Measurements from ENCODE around the gene MCHR1.
"Not testable (repeated sequence)": the region's sequence is repeated elsewhere in the genome, so short reads cannot be mapped to it uniquely, and the experiment has no call there.

MCHR1 gene

DNA sequence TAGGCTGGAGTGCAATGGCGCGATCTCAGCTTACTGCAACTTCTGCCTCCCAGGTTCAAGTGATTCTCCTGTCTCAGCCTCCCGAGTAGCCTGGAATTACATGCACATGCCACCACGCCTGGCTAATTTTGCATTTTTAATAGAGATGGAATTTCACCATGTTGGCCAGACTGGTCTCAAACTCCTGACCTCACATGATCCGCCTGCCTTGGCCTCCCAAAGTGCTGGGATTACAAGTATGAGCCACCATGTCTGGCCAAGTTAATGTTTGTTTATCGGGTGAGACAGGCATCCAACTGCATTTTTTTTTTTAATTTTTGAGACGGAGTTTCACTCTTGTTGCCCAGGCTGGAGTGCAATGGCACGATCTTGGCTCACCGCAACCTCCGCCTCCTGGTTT, 22.6 kb upstream of the MCHR1 start:
- DNase-seq (ENCODE audit: low read depth) = not testable (repeated sequence)

DNA sequence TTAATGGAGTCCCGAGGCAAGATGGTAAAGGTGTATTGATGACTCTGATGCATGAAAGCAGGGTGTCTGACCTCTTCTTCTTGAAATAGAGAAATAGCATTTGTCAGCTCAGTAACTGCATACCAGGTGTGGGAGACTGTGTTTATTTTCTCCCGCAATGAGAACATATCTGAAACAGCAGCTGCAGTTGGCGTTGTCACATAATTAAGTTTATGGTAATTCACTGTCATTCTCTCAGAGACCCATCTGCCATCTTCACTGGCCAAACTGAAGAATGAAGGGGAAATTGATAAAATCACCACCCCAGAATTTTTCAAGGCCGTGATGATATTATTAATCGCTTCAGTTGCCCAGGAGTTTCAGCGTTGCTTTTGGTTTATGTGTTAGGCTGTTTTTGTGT, 20.1 kb upstream of the MCHR1 start:
- no peak for DNase-seq (ENCODE audit: low read depth)

DNA sequence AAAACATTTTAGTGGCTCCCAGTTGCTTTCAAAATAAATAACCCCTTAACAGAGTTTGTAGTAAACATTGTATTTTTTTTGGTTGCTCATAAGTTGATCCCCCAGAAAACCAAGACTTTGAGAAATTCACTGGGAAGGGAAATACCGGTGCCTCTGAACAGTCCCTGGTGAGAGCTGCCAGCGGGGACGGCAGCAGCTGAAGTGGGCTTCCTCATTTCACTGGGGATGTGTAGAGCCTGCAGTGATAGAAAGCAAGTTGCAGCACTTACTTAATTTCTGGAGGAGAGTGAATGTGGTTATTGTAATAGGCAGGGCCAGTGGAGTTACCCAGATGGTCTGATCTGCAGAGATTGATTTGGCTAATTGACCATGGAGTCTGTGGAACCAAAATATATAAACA, 18.6 kb upstream of the MCHR1 start:
- DNase-seq (ENCODE audit: low read depth) = no peak

DNA sequence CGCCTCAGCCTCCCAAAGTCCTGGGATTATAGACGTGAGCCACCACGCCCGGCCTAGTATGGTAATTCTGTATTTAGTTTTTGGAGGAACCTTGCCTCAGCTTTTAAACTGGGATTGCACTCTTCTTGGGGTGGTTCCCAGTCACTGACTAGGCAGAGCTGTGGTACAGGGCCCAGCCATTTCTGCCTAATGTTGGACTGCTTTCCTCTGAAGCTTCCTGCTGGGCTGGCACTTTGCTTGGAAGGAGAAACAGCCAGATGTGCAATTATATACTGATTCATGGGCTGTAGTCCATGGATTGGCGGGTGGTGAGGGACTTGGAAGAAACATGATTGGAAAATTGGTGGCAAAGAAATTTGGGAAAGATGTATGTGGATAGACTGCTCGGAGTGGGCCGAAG, 17.6 kb upstream of the MCHR1 start:
- no peak for DNase-seq (ENCODE audit: low read depth)

DNA sequence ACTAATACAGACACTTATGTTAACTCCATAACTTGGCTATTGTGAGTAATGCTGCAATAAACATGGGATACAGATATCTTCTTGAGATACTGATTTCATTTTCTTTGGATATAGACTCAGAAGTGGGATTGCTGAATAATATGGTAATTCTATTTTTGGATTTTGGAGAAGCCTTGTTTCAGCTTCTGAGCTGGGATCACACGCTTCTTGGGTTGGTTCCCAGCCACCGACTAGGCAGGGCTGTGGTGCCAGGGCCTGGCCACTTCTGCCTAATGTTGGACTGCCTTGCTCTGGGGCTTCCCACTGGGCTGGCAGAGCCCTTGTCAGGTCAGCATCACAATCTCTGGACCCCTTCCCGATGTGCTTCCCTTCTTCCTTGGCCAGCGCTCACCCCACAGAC, 14.0 kb upstream of the MCHR1 start:
- DNase-seq (ENCODE audit: low read depth) = no peak

DNA sequence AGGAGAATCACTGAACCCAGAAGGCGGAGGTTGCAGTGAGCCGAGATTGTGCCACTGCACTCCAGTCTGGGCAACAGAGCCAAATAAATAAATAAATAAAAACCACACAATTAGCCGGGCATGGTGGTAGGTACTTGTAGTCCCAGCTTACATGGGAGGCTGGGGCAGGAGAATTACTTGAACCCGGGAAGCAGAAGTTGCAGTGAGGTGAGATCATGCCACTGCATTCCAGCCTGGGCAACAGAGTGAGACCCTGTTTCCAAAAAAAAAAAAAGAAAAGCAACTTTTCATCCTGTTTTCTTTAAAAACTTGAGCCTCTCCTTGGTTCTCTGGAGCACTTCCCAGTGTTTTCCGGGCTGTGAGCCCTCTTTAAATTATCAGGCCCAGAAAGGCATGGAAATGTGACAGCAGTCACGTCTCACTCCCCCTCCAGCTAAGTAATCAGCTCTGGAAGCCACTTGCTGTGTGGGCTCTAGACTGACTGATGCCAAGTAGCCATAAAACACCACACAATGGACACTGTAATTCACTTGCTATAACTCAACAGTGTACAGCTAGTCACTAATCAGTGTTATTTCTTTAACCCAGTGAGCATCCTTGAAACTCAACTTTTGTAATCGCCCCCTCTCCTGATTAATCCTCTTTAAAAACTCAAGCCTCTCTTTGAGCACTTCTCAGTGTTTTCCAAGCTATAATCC, 13.0 kb upstream of the MCHR1 start:
- DNase-seq (ENCODE audit: low read depth) = no peak

DNA sequence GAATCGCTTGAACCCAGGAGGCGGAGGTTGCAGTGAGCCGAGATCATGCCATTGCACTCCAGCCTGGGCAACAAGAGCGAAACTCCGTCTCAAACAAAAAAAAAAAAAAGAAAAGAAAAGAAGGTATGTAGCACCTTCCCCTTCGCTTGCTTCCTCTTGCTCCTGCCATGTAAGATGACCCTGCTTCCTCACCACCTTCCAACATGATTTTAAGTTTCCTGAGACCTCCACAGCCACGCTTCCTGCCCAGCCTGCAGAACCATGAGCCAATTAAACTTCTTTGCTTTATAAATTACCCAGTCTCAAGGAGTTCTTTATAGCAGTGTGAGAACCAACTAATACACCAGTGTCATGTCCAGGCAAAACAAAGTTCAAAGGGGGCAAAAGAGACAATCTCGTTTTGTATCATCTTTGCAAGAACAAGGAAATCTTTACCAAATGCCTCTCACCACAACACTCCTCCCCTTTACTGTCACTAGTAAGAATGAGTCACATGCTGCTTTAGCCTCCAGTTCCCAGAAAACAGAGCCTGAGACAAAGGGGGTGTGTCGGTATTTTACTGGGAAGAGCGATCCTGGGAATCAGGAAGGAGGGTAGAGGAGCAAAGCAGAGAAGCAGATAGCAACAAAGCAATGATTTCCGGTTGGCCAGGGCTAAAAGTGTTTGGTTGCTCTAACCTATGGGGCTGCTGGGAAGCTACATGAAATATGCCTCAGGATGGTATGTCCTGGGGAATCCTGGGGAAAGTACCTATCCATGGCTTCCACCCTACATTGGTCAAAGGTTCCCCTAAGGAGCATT, 10.5 kb upstream of the MCHR1 start:
- DNase-seq (ENCODE audit: low read depth) = no peak

DNA sequence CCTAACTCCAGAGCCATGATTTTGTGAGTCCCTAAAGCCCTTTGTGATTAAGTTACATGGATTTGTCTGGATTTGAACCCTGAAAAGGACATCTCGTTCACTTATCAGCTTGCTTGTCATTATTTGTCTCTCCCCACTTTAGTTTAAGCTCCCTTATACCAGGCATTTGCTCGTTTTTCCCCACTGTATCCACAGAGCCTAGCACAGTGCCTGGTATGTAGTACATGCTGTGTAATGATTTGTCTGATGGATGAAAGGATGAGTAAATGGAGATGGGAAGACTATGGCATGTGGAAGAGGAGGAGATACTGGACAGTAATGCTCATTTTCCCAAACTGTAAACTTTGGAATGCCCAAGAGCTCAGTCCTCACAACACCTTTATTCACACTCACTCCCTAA, 9.2 kb upstream of the MCHR1 start:
- no peak for DNase-seq (ENCODE audit: low read depth)

DNA sequence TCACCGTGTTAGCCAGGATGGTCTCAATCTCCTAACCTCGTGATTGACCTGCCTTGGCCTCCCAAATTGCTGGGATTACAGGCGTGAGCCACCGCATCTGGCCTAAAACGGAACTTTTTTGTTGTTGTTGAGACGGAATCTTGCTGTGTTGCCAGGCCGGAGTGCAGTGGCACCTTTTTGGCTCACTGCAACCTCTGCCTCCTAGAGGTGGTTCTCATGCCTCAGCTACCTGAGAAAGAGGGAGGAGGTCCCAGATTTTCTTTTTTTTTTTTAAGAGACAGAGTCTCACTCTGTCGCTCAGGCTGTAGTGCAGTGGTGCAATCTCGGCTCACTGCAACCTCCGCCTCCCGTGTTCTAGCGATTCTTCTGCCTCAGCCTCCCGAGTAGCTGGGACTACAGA, 7.9 kb upstream of the MCHR1 start:
- no peak for DNase-seq (ENCODE audit: low read depth)

DNA sequence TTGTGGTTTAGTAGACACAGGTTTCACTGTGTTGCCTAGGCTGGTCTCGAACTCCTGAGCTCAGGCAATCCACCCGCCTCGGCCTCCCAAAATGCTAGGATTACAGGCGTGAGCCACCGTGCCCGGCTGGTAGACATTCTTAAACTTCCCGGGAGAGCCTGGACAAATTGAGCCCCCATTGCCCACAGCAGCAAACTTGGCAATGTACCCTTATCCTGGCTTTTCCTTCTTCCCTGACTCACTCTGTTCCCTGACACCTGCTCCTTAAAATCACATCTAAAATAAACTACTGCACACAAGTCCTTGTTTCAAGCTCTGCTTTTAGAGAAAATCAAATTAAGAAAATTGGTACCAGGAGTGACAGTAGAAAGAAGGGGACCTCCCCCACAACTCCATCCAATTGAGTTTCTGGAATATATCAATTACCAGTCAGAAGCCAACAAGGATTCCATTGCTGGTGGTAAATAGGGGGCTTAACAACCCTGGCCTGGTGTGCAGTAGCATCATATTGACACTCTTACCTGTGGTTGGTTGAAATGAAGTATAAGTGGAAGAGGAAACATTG, 7.4 kb upstream of the MCHR1 start:
- no peak for DNase-seq (ENCODE audit: low read depth)

DNA sequence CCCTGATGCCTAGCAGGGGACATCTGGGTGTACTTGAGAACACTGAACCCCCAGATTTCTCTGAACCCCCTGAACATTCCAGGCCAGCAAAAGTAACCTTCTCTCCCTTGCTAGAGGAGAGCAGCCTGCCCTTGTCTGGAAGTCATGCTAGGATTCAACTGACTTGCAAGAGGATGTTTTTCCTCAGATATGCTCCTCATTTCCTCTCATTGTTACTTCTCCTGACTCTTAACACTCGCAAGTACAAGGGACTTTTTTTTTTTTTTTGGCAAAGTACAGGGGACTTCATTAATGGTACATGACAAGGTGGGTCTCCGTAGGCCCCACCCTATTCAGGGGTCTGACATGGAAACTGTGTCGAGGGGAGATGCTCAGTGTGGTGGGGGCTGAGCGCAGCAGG, 6.3 kb upstream of the MCHR1 start:
- no peak for DNase-seq (ENCODE audit: low read depth)

DNA sequence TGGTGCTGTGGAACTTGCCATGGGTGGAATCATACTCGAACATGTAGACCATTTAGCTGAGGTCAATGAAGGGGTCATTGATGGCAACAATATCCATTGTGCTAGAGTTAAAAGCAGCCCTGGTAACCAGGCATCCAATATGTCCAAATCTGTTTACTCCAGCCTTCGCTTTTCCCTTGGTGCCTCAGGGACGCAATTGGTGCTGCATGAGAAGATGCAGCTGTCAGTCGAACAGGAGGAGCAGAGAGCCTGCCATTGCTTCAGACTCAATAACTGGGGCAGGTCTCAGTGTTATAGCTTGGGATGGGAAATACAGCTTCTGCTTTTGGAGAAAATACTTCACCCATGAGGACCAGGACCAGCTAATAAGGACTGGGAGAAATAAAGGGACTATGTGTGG, 5.0 kb upstream of the MCHR1 start:
- no peak for DNase-seq (ENCODE audit: low read depth)

DNA sequence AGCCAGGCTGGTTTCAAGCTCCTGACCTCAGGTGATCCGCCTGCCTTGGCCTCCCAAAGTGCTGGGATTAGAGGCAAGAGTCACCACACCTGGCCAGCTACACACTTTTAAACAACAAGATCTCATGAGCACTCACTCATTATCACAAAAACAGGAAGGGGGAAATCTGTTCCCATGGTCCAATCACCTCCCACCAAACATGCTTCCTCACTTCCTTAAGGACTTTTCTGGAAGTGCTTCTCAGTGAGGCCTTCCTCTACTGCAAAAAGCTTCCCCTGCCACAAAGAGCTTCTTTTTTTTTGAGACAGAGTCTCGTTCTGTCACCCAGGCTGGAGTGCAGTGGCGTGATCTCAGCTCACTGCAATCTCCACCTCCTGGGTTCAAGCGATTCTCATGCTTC, 3.1 kb upstream of the MCHR1 start:
- DNase-seq (ENCODE audit: low read depth) = not testable (repeated sequence)

DNA sequence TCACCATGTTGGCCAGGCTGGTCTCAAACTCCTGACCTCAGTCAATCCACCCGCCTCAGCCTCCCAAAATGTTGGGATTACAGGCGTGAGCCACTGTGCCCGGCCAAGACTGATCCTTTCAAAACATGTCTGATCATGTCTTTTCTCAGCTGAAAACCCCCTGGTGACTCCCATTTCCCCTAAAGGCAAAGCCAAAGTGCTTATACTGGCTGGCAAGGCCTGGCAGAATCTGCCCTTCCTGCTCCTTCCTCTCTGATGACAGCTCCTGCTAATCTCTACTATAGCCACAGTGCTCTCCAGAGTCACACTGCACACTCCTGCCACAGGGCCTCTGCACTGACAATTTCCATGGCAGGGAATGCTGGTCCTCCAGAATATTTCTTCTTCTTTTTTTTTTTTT, 2.6 kb upstream of the MCHR1 start:
- no peak for DNase-seq (ENCODE audit: low read depth)

DNA sequence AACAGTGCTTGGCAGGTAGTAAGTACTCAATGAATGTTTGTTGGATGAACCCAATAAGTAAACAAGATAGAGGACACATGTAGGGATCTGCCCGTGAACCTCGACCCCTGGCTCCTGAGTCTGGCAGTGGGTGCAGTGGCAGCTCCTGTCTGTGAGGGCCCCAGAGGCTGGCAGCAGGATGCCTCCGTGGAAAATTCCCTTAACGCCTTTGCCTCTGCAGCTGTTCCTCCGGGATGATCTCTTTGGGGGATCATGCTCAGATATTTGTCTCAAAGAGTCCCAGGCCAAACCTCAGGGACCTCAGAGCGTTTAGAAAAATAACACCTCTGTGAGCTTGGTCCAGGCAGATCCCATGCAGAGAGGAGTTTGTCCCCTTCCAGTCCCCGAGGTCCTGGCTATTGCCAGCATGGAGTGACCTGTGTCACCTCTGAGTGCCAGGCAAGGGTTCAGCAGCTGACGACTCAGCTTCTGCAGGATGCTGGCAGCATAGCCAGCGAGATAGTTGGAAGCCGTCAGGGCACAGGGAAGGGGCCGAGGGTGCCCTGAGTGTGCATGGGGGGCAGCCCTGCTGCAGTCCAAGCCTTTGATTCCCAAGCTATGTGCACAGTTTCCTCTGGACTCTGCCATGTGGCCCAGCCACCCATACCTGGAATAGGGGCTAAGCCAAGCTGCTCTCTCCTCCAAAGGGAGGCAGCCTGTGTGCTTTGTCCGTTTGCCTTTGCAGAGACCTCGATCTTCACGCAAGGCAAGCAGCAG, 613 bp upstream of the MCHR1 start:
- no peak for DNase-seq (ENCODE audit: low read depth)

DNA sequence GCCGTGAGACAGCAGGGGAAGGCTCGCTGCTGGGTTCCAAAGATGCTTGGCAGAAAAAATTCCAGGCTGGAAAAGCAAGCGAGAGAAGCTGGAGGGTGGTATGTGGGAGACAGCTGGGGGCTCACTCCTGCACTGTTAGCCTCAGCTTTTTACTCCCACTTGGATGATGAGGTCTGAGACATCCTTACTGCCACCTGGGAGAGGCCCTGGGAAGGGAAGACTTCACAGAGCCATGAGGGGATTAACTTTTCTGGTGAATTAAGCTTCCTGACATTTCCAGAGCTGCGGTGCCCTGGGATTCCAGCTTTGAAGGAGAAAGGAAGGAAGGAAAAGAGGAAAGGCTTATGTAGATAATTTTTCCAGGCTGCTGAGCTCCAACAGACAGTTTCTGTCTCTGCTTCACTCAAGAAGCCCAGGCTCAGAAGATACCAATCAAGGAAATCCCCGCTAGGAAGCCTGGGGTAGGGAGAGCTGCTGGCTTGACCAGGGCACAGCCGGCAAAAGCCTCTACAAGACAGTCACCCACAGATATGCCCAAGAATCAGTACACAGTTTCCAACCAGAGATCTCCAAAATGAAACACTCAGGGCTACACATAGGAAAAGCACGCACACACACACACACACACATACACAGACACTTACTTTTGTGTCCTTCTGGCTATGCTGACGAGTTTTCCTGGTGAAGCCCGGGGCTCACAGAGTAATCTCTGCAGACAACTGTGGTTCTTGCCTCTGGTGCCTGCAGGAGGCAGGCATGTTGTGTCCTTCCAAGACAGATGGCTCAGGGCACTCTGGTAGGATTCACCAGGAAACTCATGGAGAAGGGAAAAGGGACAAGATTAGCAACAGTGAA, 907 bp downstream of the MCHR1 start:
- DNase-seq (ENCODE audit: low read depth) = no peak

DNA sequence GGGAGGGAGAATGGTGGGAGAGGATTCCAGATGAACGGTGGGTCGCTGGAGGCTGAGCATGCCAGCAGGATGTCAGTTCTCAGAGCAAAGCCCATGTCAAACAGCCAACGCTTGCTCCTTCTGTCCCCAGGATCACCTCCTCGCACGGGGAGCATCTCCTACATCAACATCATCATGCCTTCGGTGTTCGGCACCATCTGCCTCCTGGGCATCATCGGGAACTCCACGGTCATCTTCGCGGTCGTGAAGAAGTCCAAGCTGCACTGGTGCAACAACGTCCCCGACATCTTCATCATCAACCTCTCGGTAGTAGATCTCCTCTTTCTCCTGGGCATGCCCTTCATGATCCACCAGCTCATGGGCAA, 1.5 kb downstream of the MCHR1 start:
- DNase-seq (ENCODE audit: low read depth) = no peak

DNA sequence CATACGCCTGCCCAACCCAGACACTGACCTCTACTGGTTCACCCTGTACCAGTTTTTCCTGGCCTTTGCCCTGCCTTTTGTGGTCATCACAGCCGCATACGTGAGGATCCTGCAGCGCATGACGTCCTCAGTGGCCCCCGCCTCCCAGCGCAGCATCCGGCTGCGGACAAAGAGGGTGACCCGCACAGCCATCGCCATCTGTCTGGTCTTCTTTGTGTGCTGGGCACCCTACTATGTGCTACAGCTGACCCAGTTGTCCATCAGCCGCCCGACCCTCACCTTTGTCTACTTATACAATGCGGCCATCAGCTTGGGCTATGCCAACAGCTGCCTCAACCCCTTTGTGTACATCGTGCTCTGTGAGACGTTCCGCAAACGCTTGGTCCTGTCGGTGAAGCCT, 2.2 kb downstream of the MCHR1 start:
- no peak for DNase-seq (ENCODE audit: low read depth)

DNA sequence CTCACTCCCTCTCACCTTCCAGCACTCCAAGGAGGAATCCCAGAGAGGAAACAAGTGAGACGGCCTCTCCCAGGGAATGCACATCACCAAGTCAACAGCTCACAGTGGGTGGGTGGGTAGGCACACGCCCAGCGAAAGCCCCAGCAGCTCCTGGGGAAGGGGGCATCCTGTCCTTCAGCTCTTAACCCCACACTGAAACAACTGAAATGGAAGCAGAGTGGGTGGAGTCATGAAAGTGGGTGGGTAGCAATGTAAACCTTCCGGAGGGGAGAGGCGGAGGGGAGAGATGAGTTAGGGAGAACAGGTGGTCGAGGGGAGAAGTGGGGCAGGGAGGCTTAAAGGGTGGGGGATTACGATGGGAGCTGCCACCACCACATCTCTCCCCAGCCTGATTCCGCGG, 5.4 kb downstream of the MCHR1 start:
- no peak for DNase-seq (ENCODE audit: low read depth)

DNA sequence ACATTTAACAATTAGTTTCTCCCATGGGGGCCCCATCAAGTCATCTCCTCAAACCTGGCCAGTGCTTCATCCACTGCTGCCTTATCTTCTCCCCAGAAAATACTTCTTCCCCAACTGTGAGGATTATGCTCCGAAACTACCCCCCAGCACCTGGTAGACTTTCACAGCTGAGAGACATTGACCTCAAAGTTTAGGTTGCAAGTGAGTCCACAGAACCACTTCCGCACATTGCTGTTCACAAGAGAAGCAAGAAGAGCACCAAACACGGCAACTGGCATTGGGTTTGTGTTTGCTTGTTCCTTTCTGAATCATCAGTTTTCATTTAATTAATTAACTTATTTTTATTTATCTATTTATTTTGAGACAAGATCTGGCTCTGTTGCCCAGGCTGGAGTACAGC, 6.1 kb downstream of the MCHR1 start:
- no peak for DNase-seq (ENCODE audit: low read depth)

DNA sequence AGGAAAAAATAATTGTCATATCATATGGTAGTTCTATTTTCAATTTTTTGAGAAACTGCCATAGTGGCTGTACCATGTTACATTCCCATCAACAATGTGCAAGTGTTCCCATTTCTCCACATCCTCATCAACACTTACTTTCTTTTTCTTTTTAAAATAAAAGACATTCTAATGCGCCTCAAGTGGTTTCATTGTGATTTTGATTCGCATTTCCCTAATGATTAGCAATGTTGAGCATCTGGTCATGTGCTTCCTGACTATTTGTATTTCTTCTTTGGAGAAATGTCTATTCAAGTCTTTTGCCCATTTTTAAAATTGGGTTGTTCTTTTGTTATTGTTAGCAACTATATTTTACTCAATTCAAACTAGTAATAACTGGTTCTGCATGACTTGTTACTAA, 8.4 kb downstream of the MCHR1 start:
- no peak for DNase-seq (ENCODE audit: low read depth)

DNA sequence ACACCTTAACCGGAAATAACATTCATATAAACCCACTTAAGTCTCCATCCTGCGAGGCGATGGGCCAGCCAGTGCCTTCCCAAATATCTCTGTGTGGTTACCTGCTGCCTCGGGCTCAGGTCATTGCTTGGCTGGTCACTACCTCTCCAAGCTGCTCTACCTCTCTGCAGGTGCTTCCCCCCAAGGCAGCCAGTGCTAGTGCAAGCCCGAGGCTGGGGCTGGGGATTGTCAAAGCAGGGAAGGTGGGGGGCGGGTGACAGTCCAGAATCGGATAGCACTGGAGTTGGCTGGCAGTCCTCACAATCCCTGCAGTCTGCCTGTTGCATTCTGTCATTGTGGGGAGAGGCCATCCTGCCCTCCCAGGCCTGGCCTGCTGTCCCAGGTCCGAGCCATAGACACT, 11.1 kb downstream of the MCHR1 start:
- DNase-seq (ENCODE audit: low read depth) = no peak
